Activated CD4-positive, alpha-beta T cell treated with anti-CD3 and anti-CD28 coated beads for 36 hours (primary cell): ENCODE results near the gene B3GLCT. TPM values are rescaled to one million over a fixed set of nuclear protein-coding genes. Genes with fewer than 3 reads are reported as not detected.

Experiments used
- total RNA-seq, 2 experiments: library from RNA; stranded (reverse); gene quantifications; one replicate each; pipeline ENCODE4 v1.2.3, GENCODE V29; 2021

B3GLCT gene
- total RNA-seq, 2 experiments from 2014 or later, result 2.1 to 2.4 TPM

Other genes with a start within 250 kb of the B3GLCT start
- 100 to 1,000 TPM; 229 to 259 TPM for gene HSPH1, start 38.1 kb upstream of the B3GLCT start, total RNA-seq